Measurements from ENCODE around the gene GFAP. TPM values are rescaled to one million over a fixed set of nuclear protein-coding genes. Genes with fewer than 3 reads are reported as not detected.

The GFAP gene
- total RNA-seq, 1 experiment from 2014 or later = 1.2 TPM

DNA sequence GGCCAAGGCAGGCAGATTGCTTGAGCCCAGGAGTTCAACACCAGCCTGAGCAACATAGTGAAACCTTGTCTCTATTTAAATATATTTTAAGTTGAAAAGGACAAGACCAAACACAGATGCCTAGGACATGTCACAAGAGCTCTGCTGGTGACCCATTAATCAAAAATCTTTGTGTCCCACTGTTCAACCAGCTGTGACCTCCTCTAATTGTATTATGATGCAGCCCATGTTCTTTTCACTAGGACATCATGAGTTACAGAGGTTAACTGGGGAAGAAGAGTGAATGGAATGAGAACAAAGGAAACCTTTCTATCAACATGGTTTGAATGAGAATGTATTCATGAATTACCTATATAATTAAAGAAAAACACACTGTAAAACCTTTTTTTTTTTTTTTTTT is 23.1 kb downstream of the GFAP start:
- no peaks in the 10 kb centered on the region for H3K27me3 Mint-ChIP-seq (ENCODE audit: low read depth)
- H3K4me1 Mint-ChIP-seq = no peaks in the 10 kb centered on the region
- no peak for DNase-seq
- H2AK5ac ChIP-seq (ENCODE audit: insufficient read length, low read length) = no peak overlapping the region
- H3K56ac ChIP-seq (ENCODE audit: insufficient read length, low read depth, low read length) = no peak overlapping the region
- H3K27ac Mint-ChIP-seq = no peak overlapping the region
- H3K27ac ChIP-seq (ENCODE audit: insufficient read length, low read depth, low read length) = no peak overlapping the region
- H3K4ac ChIP-seq (ENCODE audit: low read depth, low read length) = no peak overlapping the region
- H3K14ac ChIP-seq (ENCODE audit: insufficient read depth, low read length) = no peak overlapping the region
- no peak overlapping the region for H2AFZ ChIP-seq (ENCODE audit: low read length)
- H2BK120ac ChIP-seq (ENCODE audit: low read depth, low read length, poor library complexity, severe bottlenecking) = no peak overlapping the region
- no peak overlapping the region for H2BK5ac ChIP-seq (ENCODE audit: insufficient read length, low read length)
- no peaks in the 10 kb centered on the region for H4K20me1 ChIP-seq (ENCODE audit: control insufficient read depth, insufficient read depth, insufficient read length)
- peaks cover 15 to 40% (median 26%) of the 10 kb centered on the region in 3 experiments for H3K36me3 Mint-ChIP-seq (ENCODE audit: insufficient read depth in 1 of 3, low read depth in 3 of 3)
- no peaks in the 10 kb centered on the region for H3K27me3 ChIP-seq (ENCODE audit: insufficient read depth, low read length)
- H3K79me1 ChIP-seq (ENCODE audit: insufficient read depth, low read depth, low read length, poor library complexity, severe bottlenecking) = peaks cover 6% of the 10 kb centered on the region
- no peaks in the 10 kb centered on the region for H3K23me2 ChIP-seq (ENCODE audit: insufficient read length, low read depth, low read length, poor library complexity, severe bottlenecking)
- no peaks in the 10 kb centered on the region for H3K9me3 ChIP-seq (ENCODE audit: control insufficient read depth, low read depth, low read length)
- no peaks in the 10 kb centered on the region for H3K4me1 ChIP-seq (ENCODE audit: insufficient read depth, low read length)
- no peak overlapping the region for H3T11ph ChIP-seq (ENCODE audit: low read length)
- H4K8ac ChIP-seq (replicated peaks; ENCODE audit: insufficient read length, low read depth, low read length) = no peak overlapping the region
- TF ChIP-seq CTCF (conservative IDR thresholded peaks at IDR 0.05) = no peak
- no peak overlapping the region for H2BK20ac ChIP-seq (ENCODE audit: low read depth, low read length, poor library complexity, severe bottlenecking)
- H3K9ac ChIP-seq (ENCODE audit: extremely low read depth, insufficient read length, low read length) = no peak overlapping the region
- no peak overlapping the region for H4K5ac ChIP-seq (ENCODE audit: insufficient read length, low read depth, low read length)
- no peak overlapping the region for H3K18ac ChIP-seq (ENCODE audit: insufficient read length, low read depth, low read length)
- peaks cover 7% of the 10 kb centered on the region; the same call in 1 of the 2 replicates for H3K79me2 ChIP-seq (ENCODE audit: insufficient read depth, low read length)
- no peaks in the 10 kb centered on the region for H3K9me3 Mint-ChIP-seq
- no peak overlapping the region for H2BK12ac ChIP-seq (ENCODE audit: insufficient read length, low read depth, low read length)
- no peak overlapping the region for H4K91ac ChIP-seq (ENCODE audit: insufficient read length, low read depth, low read length)
- H3K23ac ChIP-seq (ENCODE audit: insufficient read length, low read depth, low read length) = no peak overlapping the region
- H2BK15ac ChIP-seq (ENCODE audit: low read depth, low read length) = no peak overlapping the region
- no peak overlapping the region for H3K4me2 ChIP-seq (ENCODE audit: insufficient read depth, insufficient read length, low read length)
- H3K4me3 Mint-ChIP-seq = no peak overlapping the region
